A549 treated with GW870086 at 1 μM for 4 hours (cell line): ENCODE measurements around the gene PI4KA. TPM values are rescaled to one million over a fixed set of nuclear protein-coding genes. Genes with fewer than 3 reads are reported as not detected.

Experiments used
- total RNA-seq: library from RNA; stranded (reverse); fragments of 200-300 nt; extraction: Qiagen RNA extraction; gene quantifications from 5 replicates; pipeline ENCODE4 v1.2.3, GENCODE V29; 2022; ENCODE audit warnings: low read depth

The PI4KA gene
- 17.7 to 21.8 TPM (median 18.8 TPM) in 5 replicates for total RNA-seq

DNA sequence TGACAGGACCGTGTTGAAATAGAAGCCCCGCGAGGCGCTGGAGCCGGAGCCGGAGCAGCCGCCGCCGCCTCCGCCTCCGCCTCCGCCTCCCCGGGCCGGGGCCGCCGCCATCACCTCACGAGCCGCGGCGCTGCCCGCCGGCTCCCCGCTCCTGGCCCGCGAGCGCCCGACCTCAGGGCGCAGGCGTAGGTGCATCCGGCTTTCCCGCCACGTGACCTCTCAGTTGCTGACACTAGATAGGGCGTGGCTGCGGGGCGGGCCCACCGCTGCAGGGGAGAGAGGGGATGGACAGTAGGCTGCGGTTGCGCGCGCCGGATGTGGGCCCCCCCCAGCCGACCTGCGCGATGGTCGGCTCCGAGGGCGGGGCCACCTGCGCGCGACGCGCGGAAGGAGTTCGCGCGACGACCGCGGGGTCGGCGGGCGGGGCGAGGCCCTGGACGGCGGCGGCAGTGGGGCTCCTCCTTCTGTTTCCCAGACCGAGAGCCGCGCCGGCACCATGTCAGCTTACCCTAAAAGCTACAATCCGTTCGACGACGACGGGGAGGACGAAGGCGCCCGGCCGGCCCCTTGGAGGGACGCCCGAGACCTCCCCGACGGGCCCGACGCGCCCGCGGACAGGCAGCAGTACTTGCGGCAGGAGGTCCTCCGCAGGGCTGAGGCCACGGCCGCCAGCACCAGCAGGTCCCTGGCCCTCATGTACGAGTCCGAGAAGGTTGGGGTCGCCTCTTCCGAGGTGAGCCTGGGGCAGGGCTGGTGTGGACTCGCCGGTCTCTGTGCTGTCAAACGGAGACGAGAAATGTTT, at the start of gene PI4KA, which contains the start of gene SNAP29:
Gene PI4KA, minus strand, starts transcription at position 197 of the 802 bp plus-strand sequence. Its CDS starts 86 bp downstream, at position 111.
Gene SNAP29, plus strand, starts transcription at position 393 of the 802 bp plus-strand sequence. Its CDS starts 104 bp downstream, at position 497.

DNA sequence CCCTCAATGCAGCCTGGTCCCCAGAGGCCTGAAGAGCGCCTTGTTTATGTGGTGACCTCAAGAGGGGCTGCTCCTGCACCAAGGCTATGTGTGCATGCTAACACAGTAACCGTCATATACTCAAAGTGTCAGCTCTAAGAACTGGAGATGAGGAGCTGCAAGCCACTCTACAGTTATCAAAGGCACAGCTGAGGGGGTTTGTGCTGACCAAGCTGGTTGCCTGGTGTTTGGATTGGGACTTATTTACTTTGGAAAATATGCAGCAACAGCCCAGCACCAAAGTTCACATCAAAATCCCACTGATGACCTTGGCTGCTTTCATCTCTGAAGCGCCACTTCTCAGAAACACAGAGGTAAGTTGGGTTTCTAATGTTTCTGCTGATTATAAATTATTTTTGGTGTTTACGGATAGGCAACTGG, 84.8 kb downstream of the PI4KA start, which contains the start of gene SERPIND1:
Gene SERPIND1, plus strand, starts transcription at position 321 of the 420 bp plus-strand sequence. CDS start 5,200 bp downstream, outside the sequence.

Other genes with a start within 250 kb of the PI4KA start
- gene SERPIND1, start 84.7 kb downstream of the PI4KA start, total RNA-seq = 0.09 TPM in 1 of 5 replicates, not detected in the others
- 11.0 to 19.2 TPM (median 17.4 TPM) in 5 replicates for gene SNAP29, start 196 bp upstream of the PI4KA start, total RNA-seq
- 21.3 to 24.7 TPM (median 23.4 TPM) in 5 replicates for gene CRKL, start 58.6 kb upstream of the PI4KA start, total RNA-seq
- gene AIFM3, start 108.4 kb upstream of the PI4KA start, total RNA-seq = 1.5 to 3.4 TPM (median 2.8 TPM) in 5 replicates
- gene LZTR1, start 123.5 kb upstream of the PI4KA start, total RNA-seq = 12.2 to 19.1 TPM (median 17.6 TPM) in 5 replicates
- gene THAP7, start 143.3 kb upstream of the PI4KA start, total RNA-seq = 13.8 to 23.8 TPM (median 22.9 TPM) in 5 replicates
- gene P2RX6, start 156.4 kb upstream of the PI4KA start, total RNA-seq = 0.58 to 1.2 TPM (median 0.79 TPM) in 5 replicates
- gene SLC7A4, start 173.8 kb upstream of the PI4KA start, total RNA-seq = not detected in 5 replicates
- gene LRRC74B, start 187.1 kb upstream of the PI4KA start, total RNA-seq = not detected in 5 replicates